ENCODE results near the gene AMN1.

DNA sequence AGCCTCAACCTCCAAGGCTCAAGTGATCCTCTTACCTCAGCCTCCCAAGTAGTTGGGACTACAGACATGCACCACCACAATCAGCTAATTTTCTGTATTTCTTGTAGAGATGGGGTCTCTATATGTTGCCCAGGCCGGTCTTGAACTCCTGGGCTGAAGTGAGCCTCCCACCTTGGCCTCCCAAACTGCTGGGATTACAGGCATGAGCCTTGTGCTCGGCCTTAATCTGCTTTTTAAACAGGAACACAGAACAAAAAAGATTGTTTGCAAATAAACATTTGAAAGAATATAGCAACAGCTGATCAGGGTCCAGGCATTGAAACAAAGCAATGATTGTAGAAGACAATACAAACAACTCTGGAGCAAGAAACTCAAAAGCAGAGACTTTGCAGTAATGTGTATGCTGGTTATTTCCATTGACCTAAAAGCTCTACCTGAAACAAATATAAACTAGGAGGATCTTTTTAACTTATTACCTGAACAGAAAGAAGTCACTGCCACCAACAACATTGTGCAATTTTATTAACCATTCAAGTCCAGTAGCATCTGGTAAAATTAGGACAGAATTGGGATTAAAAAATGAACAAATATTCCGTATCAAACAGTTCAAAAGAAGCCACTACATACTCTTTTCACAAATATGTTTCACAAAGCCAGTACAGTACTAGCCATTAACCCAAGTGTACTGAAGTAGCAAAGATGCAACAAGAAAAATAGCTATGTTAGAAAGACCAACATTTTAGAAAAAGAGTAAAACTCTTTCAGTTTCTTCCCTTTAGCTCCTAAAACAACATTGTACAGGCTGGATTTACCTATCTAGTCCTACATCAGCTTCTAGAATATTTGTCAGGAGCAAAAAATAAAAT is 14.2 kb downstream of the AMN1 start:
- TF ChIP-seq CTCF (conservative IDR thresholded peaks at IDR 0.05; ENCODE audit: low read depth, low read length), result no peak
- no peak for TF ChIP-seq EZH2 (IDR thresholded peaks at IDR 0.05; ENCODE audit: borderline replicate concordance, low read depth, low read length, poor library complexity, severe bottlenecking)

All from A673 (cell line).